Motor neuron (in vitro differentiated cells): ENCODE data around the gene ACP7. TPM values are rescaled to one million over a fixed set of nuclear protein-coding genes. Genes with fewer than 3 reads are reported as not detected.
"Not testable (repeated sequence)": the region's sequence is repeated elsewhere in the genome, so short reads cannot be mapped to it uniquely, and the experiment has no call there.

Experiments
- ATAC-seq, 8 experiments: fragments of 200-7000 bp; cut with Tn5 transposase; replicated peaks in 6 of 8; 2 replicates each; pipeline ENCODE4 v1.8.0; 2021; ENCODE audit warnings: mild to moderate bottlenecking in 8 of 8, moderate library complexity in 8 of 8
- H3K27ac ChIP-seq, 2 donors: fragments of 250-450 bp; sonication (Bioruptor Pico); 2 replicates each; pipeline ENCODE4 v1.9.0; 2021; ENCODE audit warnings: antibody characterized with exemption in 2 of 2, mild to moderate bottlenecking in 2 of 2, moderate library complexity in 1 of 2
- H3K4me1 ChIP-seq, 2 donors: fragments of 250-450 bp; sonication (Bioruptor Pico); replicated peaks in 1 of 2; 2 replicates each; pipeline ENCODE4 v1.6.1; 2021; ENCODE audit warnings: antibody characterized with exemption in 2 of 2, mild to moderate bottlenecking in 2 of 2, moderate library complexity in 1 of 2
- H3K4me3 ChIP-seq, 5 donors: fragments of 250-450 bp; sonication (Bioruptor Pico); 2 replicates each; pipeline ENCODE4 v1.9.0; 2021; ENCODE audit warnings: antibody characterized with exemption in 5 of 5, mild to moderate bottlenecking in 5 of 5, moderate library complexity in 4 of 5
- WGBS, 10 experiments: fragments of 450-650 bp; shearing (Covaris generic); methylation state at CpG; one replicate each; pipeline ENCODE4 v1.0.0; 2022; 5-methylcytosine and 5-hydroxymethylcytosine counted together
- in situ Hi-C, 9 experiments: fragments of 400-800 bp; cut with MboI; loops; one replicate each; pipeline ENCODE4 v1.15.0; 2021; ENCODE audit warnings: low sequenced_read_pairs in 9 of 9, low pct_unique_long_range_greater_than_20kb in 2 of 9; ENCODE audit not compliant: unreplicated experiment in 9 of 9
- total RNA-seq, 8 experiments: library from RNA; unstranded; fragments of 300-600 nt; gene quantifications; 2 replicates each; pipeline versions ENCODE4 v1.2.3 to v1.2.4, GENCODE V29; 2022

ACP7 gene
- total RNA-seq, 8 experiments from 2014 or later = 0.07 to 0.42 (median 0.15) TPM; not detected in 3

GRCh38 chr19:39140594-39140993, 56.4 kb downstream of the ACP7 start:
- Histone ChIP-seq H3K27ac (peak overlapping the region; percentile 8 to 71), H3K4me1 (peaks cover 26 to 43% of the 10 kb centered on the region in 2 donors), H3K4me3 (no peak overlapping the region)
- peak in 3 of 8 experiments; percentile 32 to 36 (median 36) for ATAC-seq
- in situ Hi-C loops = no loop called here
- 67 to 94% (median 80%) methylated on average over 1 to 3 of the region's 5 CpGs; no CpG with 5 or more reads in 4 of the 10 experiments for WGBS, 10 experiments

DNA sequence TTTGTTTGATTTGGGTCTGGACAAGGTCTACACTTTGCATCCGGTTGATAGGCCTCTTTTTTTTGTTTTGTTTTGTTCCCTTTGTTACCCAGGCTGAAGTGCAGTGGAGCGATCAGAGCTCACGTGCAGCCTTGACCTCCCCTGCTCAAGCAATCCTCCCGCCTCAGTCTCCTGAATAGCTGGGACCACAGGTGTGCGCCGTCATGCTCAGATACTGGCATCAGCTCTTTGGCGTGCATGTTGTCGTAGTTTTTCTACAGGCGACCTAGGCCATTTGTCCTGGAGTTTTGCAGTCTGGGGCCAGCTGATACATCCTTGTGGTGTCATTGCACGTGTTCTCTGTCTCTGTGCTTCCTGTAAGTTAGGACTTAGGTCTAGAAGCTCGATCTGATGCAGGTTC, 57.8 kb downstream of the ACP7 start:
- Histone ChIP-seq H3K4me1 (peaks cover 26 to 46% of the 10 kb centered on the region in 2 donors), H3K27ac (no peak overlapping the region), H3K4me3 (no peak overlapping the region)
- in situ Hi-C loops = no loop called here
- WGBS, 10 experiments = 59 to 94% (median 80%) methylated on average over 1 to 8 of the region's 11 CpGs; no CpG with 5 or more reads in 3 of the 10 experiments
- ATAC-seq = no peak

- peaks cover 26 to 46% of the 10 kb centered on the region in 2 donors for H3K4me1 ChIP-seq
- H3K27ac ChIP-seq = no peak overlapping the region
- H3K4me3 ChIP-seq = no peak overlapping the region
- ATAC-seq = no peak
- WGBS, 10 experiments = 86 to 100% (median 93%) methylated on average over 1 to 2 of the region's 5 CpGs; no CpG with 5 or more reads in 7 of the 10 experiments
- in situ Hi-C loops = no loop called here
These were observed 58.5 kb downstream of the ACP7 start for GRCh38 chr19:39142630-39143029.

GRCh38 chr19:39143757-39144289, 59.7 kb downstream of the ACP7 start:
- in situ Hi-C loops, H3K4me3 ChIP-seq, H3K27ac ChIP-seq, ATAC-seq: not testable (repeated sequence)
- peaks cover 26 to 41% of the 10 kb centered on the region in 2 donors for H3K4me1 ChIP-seq
- 67 to 100% (median 80%) methylated on average over 1 to 5 of the region's 5 CpGs; no CpG with 5 or more reads in 2 of the 10 experiments for WGBS, 10 experiments

GRCh38 chr19:39144290-39145071, 60.3 kb downstream of the ACP7 start:
- Histone ChIP-seq H3K27ac (no peak overlapping the region), H3K4me1 (peaks cover 20 to 35% of the 10 kb centered on the region in 2 donors), H3K4me3 (no peak overlapping the region)
- 0 to 90% (median 44%) methylated on average over 2 to 13 of the region's 14 CpGs; no CpG with 5 or more reads in 1 of the 10 experiments for WGBS, 10 experiments
- in situ Hi-C loops = no loop called here
- peak in 6 of 8 experiments; percentile 11 to 59 (median 30) for ATAC-seq

DNA sequence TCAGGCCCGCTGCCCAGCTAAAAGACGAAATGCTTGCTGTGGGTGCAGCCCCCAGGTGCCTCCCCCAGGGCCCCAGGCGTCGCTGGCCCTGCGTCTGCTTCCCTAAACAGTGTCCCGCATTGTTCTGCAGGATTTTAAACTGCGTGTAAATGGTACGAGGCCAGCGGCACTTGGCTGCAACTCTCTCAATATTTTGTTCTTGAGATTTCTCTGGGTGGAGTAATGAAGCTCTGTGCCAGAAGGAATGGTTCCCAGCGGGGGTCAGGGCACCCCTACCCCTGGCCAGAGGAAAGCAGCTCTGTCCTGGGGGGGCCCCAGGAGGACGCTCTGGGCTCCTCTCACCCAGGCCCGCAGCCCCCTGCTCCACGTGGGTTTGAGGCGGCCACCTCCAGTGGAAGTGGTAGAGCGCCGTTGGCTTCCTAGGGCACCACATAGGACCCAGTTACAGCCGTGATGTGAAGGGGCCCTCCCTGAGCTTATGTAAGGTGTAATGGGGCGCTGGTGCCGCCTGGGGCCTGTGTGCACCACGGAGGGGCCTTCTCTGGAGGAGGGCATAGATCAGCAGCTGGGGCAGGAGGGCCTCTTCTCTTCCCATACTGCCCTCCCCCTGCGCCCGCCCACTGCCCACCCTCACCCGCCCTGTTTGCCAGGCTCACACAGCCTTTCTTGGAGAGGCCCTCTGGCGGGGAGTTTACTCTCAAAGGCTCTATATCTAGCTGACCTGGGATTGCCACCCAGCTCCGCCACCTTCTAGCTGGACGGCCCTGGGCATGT, 61.2 kb downstream of the ACP7 start:
- Histone ChIP-seq H3K27ac (no peak overlapping the region), H3K4me1 (peaks cover 11 to 26% of the 10 kb centered on the region in 2 donors), H3K4me3 (no peak overlapping the region)
- ATAC-seq = peak in 5 of 8 experiments; percentile 30 to 83 (median 75)
- WGBS, 10 experiments = 40 to 82% (median 61%) methylated on average over 1 to 6 of the region's 26 CpGs; no CpG with 5 or more reads in 6 of the 10 experiments
- in situ Hi-C loops = no loop called here

DNA sequence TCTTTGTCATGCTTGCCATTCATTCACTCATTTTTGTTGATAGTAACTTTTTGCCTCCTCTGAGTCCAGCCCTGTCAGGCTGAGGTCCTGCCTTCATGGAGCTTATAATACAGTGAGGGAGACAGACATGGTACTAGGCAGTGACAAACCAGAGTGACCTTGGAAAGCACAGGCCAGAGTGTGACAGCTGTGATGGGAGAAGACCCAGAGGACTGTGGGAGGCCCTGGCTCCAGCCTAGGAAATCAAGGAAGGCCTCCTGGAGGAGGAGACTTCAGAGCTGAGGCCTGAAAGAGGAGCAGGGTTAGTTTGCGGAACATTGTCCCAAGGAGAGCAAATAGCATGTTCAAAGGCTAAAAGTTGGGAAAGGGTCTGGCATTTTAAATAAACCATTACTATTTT, 61.9 kb downstream of the ACP7 start:
- ATAC-seq = no peak
- no peak overlapping the region for H3K4me3 ChIP-seq
- in situ Hi-C loops = no loop called here
- H3K4me1 ChIP-seq = peaks cover 6 to 23% of the 10 kb centered on the region in 2 donors
- H3K27ac ChIP-seq = no peak overlapping the region
- WGBS, 10 experiments = 80 to 100% (median 100%) methylated on average over 1 of the region's 1 CpG; no CpG with 5 or more reads in 5 of the 10 experiments

DNA sequence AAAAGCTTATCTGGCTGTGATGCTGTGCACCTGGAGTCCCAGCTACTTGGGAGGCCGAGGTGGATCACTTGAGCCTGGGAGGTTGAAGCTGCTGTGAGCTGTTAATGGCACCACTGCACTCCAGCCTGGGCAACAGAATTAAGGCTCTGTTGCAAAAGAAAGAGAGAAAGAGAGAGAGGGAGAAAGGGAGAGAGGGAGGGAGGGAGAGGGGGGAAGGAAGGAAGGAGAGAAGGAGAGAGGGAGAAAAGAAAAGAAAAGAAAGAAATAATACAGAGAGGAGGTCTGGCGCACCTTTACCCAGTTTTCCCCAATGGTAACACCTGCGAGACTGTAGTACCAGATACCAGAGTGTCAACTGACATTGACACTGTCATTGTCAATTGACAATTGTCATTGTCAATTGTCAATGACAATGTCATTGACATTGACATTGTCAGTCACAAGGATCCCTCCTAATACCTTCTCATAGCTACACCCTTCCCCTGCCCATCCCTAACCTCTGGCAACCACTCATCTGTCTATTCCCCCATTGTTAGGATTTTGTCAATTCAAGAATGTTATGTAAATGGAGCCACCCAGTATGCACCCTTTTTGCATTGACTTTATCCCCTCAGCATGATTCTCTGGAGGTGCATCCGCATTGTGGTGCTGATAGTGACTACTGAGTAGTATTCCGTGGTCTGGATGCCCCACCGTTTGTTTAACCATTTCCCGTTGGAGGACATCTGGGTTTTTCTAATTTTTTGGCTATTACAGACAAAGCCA, 62.7 kb downstream of the ACP7 start:
- in situ Hi-C loops = no loop called here
- H3K4me3 ChIP-seq = no peak overlapping the region
- no peak for ATAC-seq
- H3K4me1 ChIP-seq = peaks cover 5 to 18% of the 10 kb centered on the region in 2 donors
- WGBS, 10 experiments = 33 to 85% (median 67%) methylated on average over 2 to 6 of the region's 7 CpGs
- H3K27ac ChIP-seq = no peak overlapping the region

DNA sequence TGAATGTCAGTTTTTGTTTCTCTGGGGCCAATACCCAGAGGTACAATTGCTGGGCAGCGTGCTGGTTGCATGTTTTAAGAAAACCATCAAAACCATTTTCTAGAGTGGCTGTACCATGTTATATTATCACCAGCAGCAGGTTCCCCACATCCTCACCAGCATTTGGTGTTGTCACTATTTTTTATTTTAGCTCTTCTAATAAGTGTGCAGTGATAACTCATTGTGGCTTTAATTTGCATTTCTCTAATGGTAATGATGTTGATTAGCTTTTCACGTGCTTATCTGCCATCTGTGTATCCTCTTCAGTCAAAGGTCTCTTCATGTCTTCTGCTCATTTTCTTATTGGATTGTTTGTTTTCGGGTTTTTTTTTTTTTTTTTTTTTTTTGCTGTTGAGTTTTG, 63.3 kb downstream of the ACP7 start:
- Histone ChIP-seq H3K4me3 (no peak overlapping the region), H3K4me1 (peaks cover 5 to 17% of the 10 kb centered on the region in 2 donors), H3K27ac (no peak overlapping the region)
- ATAC-seq = no peak
- in situ Hi-C loops = no loop called here
- WGBS, 10 experiments = 33 to 100% (median 86%) methylated on average over 1 to 3 of the region's 3 CpGs

DNA sequence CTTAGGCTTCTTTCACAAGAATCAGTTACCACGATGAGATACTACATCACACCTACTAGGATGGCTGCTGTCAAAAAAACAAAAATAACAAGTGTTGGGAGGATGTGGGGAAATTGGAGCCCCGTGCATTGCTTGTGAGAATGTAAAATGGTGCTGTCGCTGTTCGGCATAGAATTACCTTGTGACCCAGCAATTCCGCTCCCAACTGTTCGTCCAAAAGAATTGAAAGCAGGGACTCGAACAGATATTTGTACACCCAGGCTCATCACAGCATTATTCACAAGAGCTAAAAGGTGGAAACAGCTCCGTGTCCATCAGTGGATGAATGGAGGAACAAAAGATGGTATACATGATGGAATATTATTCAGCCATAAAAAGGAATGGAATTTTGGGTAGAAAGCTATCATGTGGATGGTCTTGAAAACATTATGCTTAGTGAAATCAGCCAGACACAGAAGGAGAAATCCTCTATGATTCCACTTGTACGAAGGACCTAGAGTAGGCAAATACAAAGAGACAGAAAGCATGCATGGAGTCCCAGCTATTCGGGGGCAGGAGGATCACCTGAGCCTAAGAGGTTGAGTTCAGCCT, 64.9 kb downstream of the ACP7 start:
- in situ Hi-C loops = no loop called here
- WGBS, 10 experiments = 78 to 100% (median 97%) methylated on average over 2 to 10 of the region's 10 CpGs; no CpG with 5 or more reads in 1 of the 10 experiments
- no peak overlapping the region for H3K4me3 ChIP-seq
- no peak overlapping the region for H3K27ac ChIP-seq
- peaks cover 5 to 17% of the 10 kb centered on the region in 2 donors for H3K4me1 ChIP-seq
- ATAC-seq = no peak

DNA sequence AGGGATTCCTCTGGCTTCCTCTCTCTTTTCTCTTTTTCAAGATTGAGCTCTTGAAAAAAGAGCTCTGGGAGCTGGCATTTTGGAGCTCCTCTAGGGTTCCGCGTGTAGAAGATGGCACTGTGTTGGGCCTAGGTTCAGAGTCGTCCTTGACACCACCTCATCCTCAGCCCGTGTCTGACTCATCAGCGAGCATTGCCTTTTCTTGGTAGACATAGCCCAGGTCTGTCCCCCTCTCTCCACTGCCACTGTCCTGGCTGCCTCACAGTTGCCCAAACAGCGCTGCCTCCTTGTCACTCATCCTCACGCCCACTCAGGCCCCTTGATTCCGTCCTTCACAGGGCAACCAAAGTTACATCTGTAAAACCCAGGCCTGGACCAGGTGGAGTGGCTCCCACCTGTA, 66.1 kb downstream of the ACP7 start:
- H3K4me3 ChIP-seq = no peak overlapping the region
- peaks cover 0 to 6% of the 10 kb centered on the region in 2 donors for H3K4me1 ChIP-seq
- in situ Hi-C loops = no loop called here
- WGBS, 10 experiments = 81 to 100% (median 90%) methylated on average over 2 to 5 of the region's 8 CpGs; no CpG with 5 or more reads in 7 of the 10 experiments
- H3K27ac ChIP-seq = no peak overlapping the region
- no peak for ATAC-seq
